Panc1 (cell line): ENCODE measurements around the gene CFAP20DC. TPM values are rescaled to one million over a fixed set of nuclear protein-coding genes. Genes with fewer than 3 reads are reported as not detected.

Experiments used
- ATAC-seq: fragments of 200-7000 bp; cut with Tn5 transposase; 2 replicates; pipeline ENCODE4 v1.9.1; 2020; ENCODE audit warnings: mild to moderate bottlenecking, moderate library complexity
- BruUV-seq: library from RNA; stranded (reverse); fragments of 400-500 nt; replicated peaks from 2 replicates; lab custom pipeline; 2021; lab: Mats Ljungman, UMichigan
- CTCF ChIA-PET: fragments of 300-600 bp; sonication (Branson Sonifier 250); formaldehyde crosslinking; loops from one replicate; lab custom pipeline; 2022; ENCODE audit warnings: antibody characterized with exemption; lab: Charles Lee
- POLR2A ChIA-PET: fragments of 300-600 bp; sonication (Branson Sonifier 250); formaldehyde crosslinking; loops from one replicate; lab custom pipeline; 2022; ENCODE audit warnings: antibody characterized with exemption; lab: Charles Lee
- DNase-seq: peaks from one replicate; pipeline ENCODE4 v3.0.0-alpha.2; 2010; ENCODE audit warnings: low read depth, low spot score
- H3K27ac ChIP-seq: 2 replicates; pipeline ENCODE4 v1.5.1; 2011; ENCODE audit warnings: mild to moderate bottlenecking, low read length, inconsistent platforms
- H3K27me3 ChIP-seq: fragments of 200-500 bp; sonication (Bioruptor generic); 2 replicates; pipeline ENCODE4 v1.6.0; 2014; ENCODE audit warnings: low read length, inconsistent platforms; ENCODE audit not compliant: control insufficient read depth, insufficient read depth
- H3K36me3 ChIP-seq: fragments of 200-500 bp; sonication (Bioruptor generic); 2 replicates; pipeline ENCODE4 v1.5.1; 2014; ENCODE audit warnings: inconsistent platforms, mild to moderate bottlenecking, low read length, moderate library complexity; ENCODE audit not compliant: control insufficient read depth, insufficient read depth
- H3K4me1 ChIP-seq: 2 replicates; pipeline ENCODE4 v1.5.1; 2011; ENCODE audit warnings: inconsistent platforms, mild to moderate bottlenecking, low read length, moderate library complexity; ENCODE audit not compliant: control insufficient read depth, insufficient read depth
- H3K4me3 ChIP-seq, 2 experiments: 2 replicates each; pipeline ENCODE4 v1.5.1; 2011 to 2012; ENCODE audit warnings: low read depth in 2 of 2, low read length in 2 of 2, mild to moderate bottlenecking in 2 of 2, inconsistent platforms in 1 of 2, moderate library complexity in 1 of 2
- H3K9me3 ChIP-seq: fragments of 200-500 bp; sonication (Bioruptor generic); 2 replicates; pipeline ENCODE4 v1.5.1; 2014; ENCODE audit warnings: low read depth, mild to moderate bottlenecking, inconsistent platforms, low read length, moderate library complexity; ENCODE audit not compliant: control insufficient read depth, insufficient read depth
- POLR2AphosphoS5 ChIP-seq: IDR thresholded peaks from 2 replicates; pipeline ENCODE4 v1.6.1; 2012; ENCODE audit warnings: mild to moderate bottlenecking, low read depth, low read length, moderate library complexity
- REST ChIP-seq, 2 experiments: IDR thresholded peaks; 2 replicates each; pipeline ENCODE4 v1.6.1; 2011 to 2012; ENCODE audit warnings: low read depth in 2 of 2, control low read depth in 1 of 2, low read length in 1 of 2, mild to moderate bottlenecking in 1 of 2, moderate library complexity in 1 of 2; ENCODE audit not compliant: insufficient read depth in 1 of 2
- SIN3A ChIP-seq: IDR thresholded peaks from 2 replicates; pipeline ENCODE4 v1.6.1; 2012; ENCODE audit warnings: low read depth, mild to moderate bottlenecking, low read length, moderate library complexity, borderline replicate concordance; ENCODE audit not compliant: insufficient read depth
- TCF7L2 ChIP-seq: IDR thresholded peaks from 2 replicates; pipeline ENCODE4 v1.6.1; 2011; ENCODE audit warnings: mild to moderate bottlenecking, low read depth, low read length, inconsistent platforms
- in situ Hi-C: cut with HindIII; loops from 2 replicates; pipeline ENCODE4 v1.10.0; 2016; ENCODE audit warnings: low sequenced_read_pairs, low pct_unique_long_range_greater_than_20kb
- intact Hi-C: fragments of 100-400 bp; cut with micrococcal nuclease; formaldehyde crosslinking; loops from one replicate; pipeline ENCODE4 v1.10.0; 2022; ENCODE audit not compliant: unreplicated experiment
- total RNA-seq: library from RNA; stranded (reverse); gene quantifications from one replicate; pipeline ENCODE4 v1.2.1, GENCODE V29; 2021; ENCODE audit not compliant: unreplicated experiment
- TF ChIP-seq, protein P1 (sequence below): fragments of 450-650 bp; IDR thresholded peaks from 2 replicates; pipeline ENCODE4 v1.5.1; 2017; ENCODE audit warnings: mild to moderate bottlenecking

CFAP20DC gene
- total RNA-seq, 1 experiment from 2014 or later = 4.0 TPM

DNA sequence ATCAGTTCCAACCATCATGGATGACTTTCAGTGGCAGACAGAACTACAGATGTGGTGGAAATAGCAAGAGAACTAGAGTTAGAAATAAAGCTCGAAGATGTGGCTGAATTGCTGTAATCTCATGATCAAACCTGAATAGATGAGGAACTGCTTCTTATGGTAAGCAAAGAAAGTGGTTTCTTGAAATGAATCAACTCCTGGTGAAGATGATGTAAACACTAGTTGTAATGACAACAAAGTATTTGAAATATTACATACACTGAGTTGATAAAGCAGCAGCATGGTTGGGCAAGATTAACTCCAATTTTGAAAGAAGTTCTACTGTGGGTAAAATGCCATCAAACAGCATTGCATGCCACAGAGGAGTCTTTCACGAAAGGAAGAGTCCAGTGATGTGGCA lies 251.5 kb downstream of the CFAP20DC start:
- ATAC-seq = no peak
- DNase-seq = no peak
- BruUV-seq = no TSS peak
- in situ Hi-C loops = no loop called here
- Histone ChIP-seq H3K4me1 (no peaks in the 10 kb centered on the region), H3K27ac (no peak overlapping the region), H3K36me3 (no peaks in the 10 kb centered on the region), H3K9me3 (no peaks in the 10 kb centered on the region), H3K4me3 (no peak overlapping the region), H3K27me3 (no peaks in the 10 kb centered on the region)
- intact Hi-C loops = no loop called here
- CTCF ChIA-PET = no interaction called here
- no peak for TF ChIP-seq REST (IDR thresholded peaks at IDR 0.05; ENCODE audit: insufficient read depth in 1 of 2, low read depth in 2 of 2, low read length in 1 of 2)
- TF ChIP-seq TCF7L2 = no peak
- TF ChIP-seq POLR2AphosphoS5 = no peak
- TF ChIP-seq, protein P1, sequence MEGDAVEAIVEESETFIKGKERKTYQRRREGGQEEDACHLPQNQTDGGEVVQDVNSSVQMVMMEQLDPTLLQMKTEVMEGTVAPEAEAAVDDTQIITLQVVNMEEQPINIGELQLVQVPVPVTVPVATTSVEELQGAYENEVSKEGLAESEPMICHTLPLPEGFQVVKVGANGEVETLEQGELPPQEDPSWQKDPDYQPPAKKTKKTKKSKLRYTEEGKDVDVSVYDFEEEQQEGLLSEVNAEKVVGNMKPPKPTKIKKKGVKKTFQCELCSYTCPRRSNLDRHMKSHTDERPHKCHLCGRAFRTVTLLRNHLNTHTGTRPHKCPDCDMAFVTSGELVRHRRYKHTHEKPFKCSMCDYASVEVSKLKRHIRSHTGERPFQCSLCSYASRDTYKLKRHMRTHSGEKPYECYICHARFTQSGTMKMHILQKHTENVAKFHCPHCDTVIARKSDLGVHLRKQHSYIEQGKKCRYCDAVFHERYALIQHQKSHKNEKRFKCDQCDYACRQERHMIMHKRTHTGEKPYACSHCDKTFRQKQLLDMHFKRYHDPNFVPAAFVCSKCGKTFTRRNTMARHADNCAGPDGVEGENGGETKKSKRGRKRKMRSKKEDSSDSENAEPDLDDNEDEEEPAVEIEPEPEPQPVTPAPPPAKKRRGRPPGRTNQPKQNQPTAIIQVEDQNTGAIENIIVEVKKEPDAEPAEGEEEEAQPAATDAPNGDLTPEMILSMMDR = no peak
- TF ChIP-seq SIN3A = no peak
- POLR2A ChIA-PET = no interaction called here

- Histone ChIP-seq H3K4me3 (no peak overlapping the region), H3K9me3 (no peaks in the 10 kb centered on the region), H3K27ac (no peak overlapping the region), H3K4me1 (no peaks in the 10 kb centered on the region), H3K36me3 (no peaks in the 10 kb centered on the region), H3K27me3 (no peaks in the 10 kb centered on the region)
- intact Hi-C loops = no loop called here
- TF ChIP-seq POLR2AphosphoS5 (no peak), REST (IDR thresholded peaks at IDR 0.05; ENCODE audit: insufficient read depth in 1 of 2, low read depth in 2 of 2, low read length in 1 of 2) (no peak), SIN3A (no peak), TCF7L2 (no peak)
- TF ChIP-seq, protein P1 = no peak
- in situ Hi-C loops = no loop called here
- POLR2A ChIA-PET = no interaction called here
- no peak for ATAC-seq
- BruUV-seq = no TSS peak
- DNase-seq = no peak
- CTCF ChIA-PET = no interaction called here
Measured at GRCh38 chr3:58794750-58795149, 255.1 kb downstream of the CFAP20DC start.
